HAP-1 (cell line): ENCODE data around the gene GABRB3.
A peak's percentile ranks its signal among the peaks of the same experiment; 100 is the strongest.

Experiments used
- DNase-seq, 2 experiments: peaks; one replicate each; pipeline ENCODE4 v3.0.0-alpha.2; 2016 to 2020; ENCODE audit warnings: low spot score in 2 of 2
- H3K27me3 ChIP-seq: fragments of 250-450 bp; sonication (Bioruptor Pico); 2 replicates; pipeline ENCODE4 v1.5.1; 2020; ENCODE audit warnings: low read depth, mild to moderate bottlenecking, moderate library complexity
- H3K36me3 ChIP-seq: fragments of 250-450 bp; sonication (Bioruptor Pico); replicated peaks from 2 replicates; pipeline ENCODE4 v1.5.1; 2020; ENCODE audit warnings: mild to moderate bottlenecking
- H3K4me1 ChIP-seq: fragments of 250-450 bp; sonication (Bioruptor Pico); 2 replicates; pipeline ENCODE4 v1.5.1; 2020; ENCODE audit warnings: mild to moderate bottlenecking
- H3K4me3 ChIP-seq: fragments of 250-450 bp; sonication (Bioruptor Pico); 2 replicates; pipeline ENCODE4 v1.5.1; 2020; ENCODE audit warnings: mild to moderate bottlenecking, moderate library complexity
- H3K9me3 ChIP-seq: fragments of 250-450 bp; sonication (Bioruptor Pico); 2 replicates; pipeline ENCODE4 v1.5.1; 2020; ENCODE audit warnings: mild to moderate bottlenecking, moderate library complexity
- in situ Hi-C: fragments of 300-500 bp; cut with MboI; formaldehyde crosslinking; loops from 3 replicates; pipeline ENCODE4 v1.14.3; 2020; ENCODE audit warnings: low sequenced_read_pairs, inconsistent platforms, mixed read lengths

The GABRB3 gene

GRCh38 chr15:26682598-26683164 lies 90.2 kb downstream of the GABRB3 start:
- peaks cover 14% of the 10 kb centered on the region for H3K4me1 ChIP-seq
- in situ Hi-C loops = no loop called here
- no peaks in the 10 kb centered on the region for H3K36me3 ChIP-seq
- no peaks in the 10 kb centered on the region for H3K27me3 ChIP-seq
- peak in 1 of 2 experiments; percentile 17 for DNase-seq
- H3K9me3 ChIP-seq = no peaks in the 10 kb centered on the region
- no peak overlapping the region for H3K4me3 ChIP-seq

- in situ Hi-C loops = no loop called here
- Histone ChIP-seq H3K36me3 (no peaks in the 10 kb centered on the region), H3K4me3 (no peak overlapping the region), H3K27me3 (no peaks in the 10 kb centered on the region), H3K4me1 (peaks cover 14% of the 10 kb centered on the region), H3K9me3 (no peaks in the 10 kb centered on the region)
- DNase-seq = no peak
These were observed 92.9 kb downstream of the GABRB3 start for GRCh38 chr15:26679927-26680326.

- Histone ChIP-seq H3K4me3 (no peak overlapping the region), H3K4me1 (no peaks in the 10 kb centered on the region), H3K36me3 (no peaks in the 10 kb centered on the region), H3K9me3 (no peaks in the 10 kb centered on the region), H3K27me3 (no peaks in the 10 kb centered on the region)
- in situ Hi-C loops = no loop called here
- no peak for DNase-seq
These were observed 96.8 kb downstream of the GABRB3 start for GRCh38 chr15:26676115-26676514.

- no peaks in the 10 kb centered on the region for H3K9me3 ChIP-seq
These were observed 98.4 kb downstream of the GABRB3 start for GRCh38 chr15:26674467-26674866.

GRCh38 chr15:26673445-26673844 lies 99.4 kb downstream of the GABRB3 start:
- Histone ChIP-seq H3K4me3 (no peak overlapping the region), H3K9me3 (no peaks in the 10 kb centered on the region), H3K27me3 (no peaks in the 10 kb centered on the region), H3K4me1 (no peaks in the 10 kb centered on the region), H3K36me3 (no peaks in the 10 kb centered on the region)
- no peak for DNase-seq
- in situ Hi-C loops = no loop called here

More at GRCh38 chr15:26674467-26674866, 98.4 kb downstream of the GABRB3 start:
- H3K4me3 ChIP-seq = no peak overlapping the region
- H3K36me3 ChIP-seq = no peaks in the 10 kb centered on the region
- H3K27me3 ChIP-seq = no peaks in the 10 kb centered on the region
- in situ Hi-C loops = no loop called here
- no peak for DNase-seq
- H3K4me1 ChIP-seq = no peaks in the 10 kb centered on the region

GRCh38 chr15:26670116-26670515 lies 102.8 kb downstream of the GABRB3 start:
- Histone ChIP-seq H3K4me3 (no peak overlapping the region), H3K36me3 (no peaks in the 10 kb centered on the region), H3K27me3 (no peaks in the 10 kb centered on the region), H3K9me3 (no peaks in the 10 kb centered on the region), H3K4me1 (no peaks in the 10 kb centered on the region)
- in situ Hi-C loops = no loop called here
- no peak for DNase-seq

- no peak for DNase-seq
- Histone ChIP-seq H3K9me3 (no peaks in the 10 kb centered on the region), H3K27me3 (no peaks in the 10 kb centered on the region), H3K36me3 (no peaks in the 10 kb centered on the region), H3K4me1 (no peaks in the 10 kb centered on the region), H3K4me3 (no peak overlapping the region)
- in situ Hi-C loops = no loop called here
These were observed 105.5 kb downstream of the GABRB3 start for GRCh38 chr15:26667222-26667988.

- Histone ChIP-seq H3K9me3 (no peaks in the 10 kb centered on the region), H3K36me3 (no peaks in the 10 kb centered on the region), H3K27me3 (no peaks in the 10 kb centered on the region), H3K4me3 (no peak overlapping the region), H3K4me1 (no peaks in the 10 kb centered on the region)
- in situ Hi-C loops = no loop called here
- peak in 1 of 2 experiments; percentile 31 for DNase-seq
These were observed 106.7 kb downstream of the GABRB3 start for GRCh38 chr15:26665957-26666791.

- DNase-seq = no peak
- Histone ChIP-seq H3K9me3 (no peaks in the 10 kb centered on the region), H3K36me3 (no peaks in the 10 kb centered on the region), H3K27me3 (no peaks in the 10 kb centered on the region), H3K4me3 (no peak overlapping the region), H3K4me1 (no peaks in the 10 kb centered on the region)
- in situ Hi-C loops = no loop called here
These were observed 110.6 kb downstream of the GABRB3 start for GRCh38 chr15:26662283-26662682.

- Histone ChIP-seq H3K4me3 (no peak overlapping the region), H3K4me1 (no peaks in the 10 kb centered on the region), H3K36me3 (no peaks in the 10 kb centered on the region), H3K9me3 (no peaks in the 10 kb centered on the region), H3K27me3 (no peaks in the 10 kb centered on the region)
- in situ Hi-C loops = no loop called here
- DNase-seq = no peak
These were observed 111.1 kb downstream of the GABRB3 start for GRCh38 chr15:26661748-26662147.

GRCh38 chr15:26661107-26661506 lies 111.8 kb downstream of the GABRB3 start:
- in situ Hi-C loops = no loop called here
- Histone ChIP-seq H3K36me3 (no peaks in the 10 kb centered on the region), H3K27me3 (no peaks in the 10 kb centered on the region), H3K4me1 (no peaks in the 10 kb centered on the region), H3K4me3 (no peak overlapping the region), H3K9me3 (no peaks in the 10 kb centered on the region)
- no peak for DNase-seq

GRCh38 chr15:26660241-26660640 lies 112.6 kb downstream of the GABRB3 start:
- H3K9me3 ChIP-seq = no peaks in the 10 kb centered on the region
- H3K27me3 ChIP-seq = no peaks in the 10 kb centered on the region
- H3K36me3 ChIP-seq = no peaks in the 10 kb centered on the region
- in situ Hi-C loops = no loop called here
- no peak overlapping the region for H3K4me3 ChIP-seq
- H3K4me1 ChIP-seq = no peaks in the 10 kb centered on the region
- DNase-seq = peak in 1 of 2 experiments; percentile 19

GRCh38 chr15:26658290-26658689 lies 114.6 kb downstream of the GABRB3 start:
- in situ Hi-C loops = no loop called here
- no peaks in the 10 kb centered on the region for H3K9me3 ChIP-seq
- no peaks in the 10 kb centered on the region for H3K36me3 ChIP-seq

GRCh38 chr15:26656080-26656479 lies 116.8 kb downstream of the GABRB3 start:
- in situ Hi-C loops = no loop called here
- Histone ChIP-seq H3K9me3 (no peaks in the 10 kb centered on the region), H3K27me3 (no peaks in the 10 kb centered on the region), H3K36me3 (no peaks in the 10 kb centered on the region), H3K4me3 (no peak overlapping the region), H3K4me1 (no peaks in the 10 kb centered on the region)
- DNase-seq = no peak

More at GRCh38 chr15:26658290-26658689, 114.6 kb downstream of the GABRB3 start:
- Histone ChIP-seq H3K4me1 (no peaks in the 10 kb centered on the region), H3K27me3 (no peaks in the 10 kb centered on the region), H3K4me3 (no peak overlapping the region)
- DNase-seq = no peak
